Left ventricle myocardium inferior (tissue), 1 donor: ENCODE measurements around the gene APP. TPM values are rescaled to one million over a fixed set of nuclear protein-coding genes. Genes with fewer than 3 reads are reported as not detected.

Experiments used
- DNase-seq: peaks from one replicate; pipeline ENCODE4 v3.0.0-alpha.2; 2020
- H3K27ac ChIP-seq: fragments of 200-600 bp; replicated peaks from 2 replicates; pipeline ENCODE4 v1.8.0; 2021
- H3K27me3 ChIP-seq: fragments of 200-600 bp; 2 replicates; pipeline ENCODE4 v1.8.0; 2021; ENCODE audit warnings: low read depth
- H3K36me3 ChIP-seq: fragments of 200-600 bp; 2 replicates; pipeline ENCODE4 v1.8.0; 2021
- H3K4me1 ChIP-seq: fragments of 200-600 bp; 2 replicates; pipeline ENCODE4 v1.8.0; 2021
- H3K4me3 ChIP-seq: fragments of 200-600 bp; 2 replicates; pipeline ENCODE4 v1.8.0; 2021; ENCODE audit warnings: mild to moderate bottlenecking, moderate library complexity
- H3K9me3 ChIP-seq: fragments of 200-600 bp; replicated peaks from 2 replicates; pipeline ENCODE4 v1.8.0; 2021
- intact Hi-C: fragments of 100-400 bp; cut with micrococcal nuclease; formaldehyde crosslinking; loops from one replicate; pipeline ENCODE4 v1.11.0; 2022
- total RNA-seq: library from RNA; stranded (reverse); fragmentation: NEBNext Ultra II Directional; extraction: Animal tissue kit (Norgen Biotek cat#: 25700); gene quantifications from one replicate; pipeline ENCODE4 v1.2.1, GENCODE V29; 2021
- TF ChIP-seq, protein P1 (sequence below): fragments of 200-600 bp; IDR thresholded peaks from 2 replicates; pipeline ENCODE4 v1.8.0; 2021; ENCODE audit warnings: antibody characterized with exemption, mild to moderate bottlenecking, borderline replicate concordance
- donor health status: DM: no; HTN: yes; CAD: no; lungs with severe emphysema.

Gene APP
- total RNA-seq, 1 donor from 2014 or later, result 332 TPM

DNA sequence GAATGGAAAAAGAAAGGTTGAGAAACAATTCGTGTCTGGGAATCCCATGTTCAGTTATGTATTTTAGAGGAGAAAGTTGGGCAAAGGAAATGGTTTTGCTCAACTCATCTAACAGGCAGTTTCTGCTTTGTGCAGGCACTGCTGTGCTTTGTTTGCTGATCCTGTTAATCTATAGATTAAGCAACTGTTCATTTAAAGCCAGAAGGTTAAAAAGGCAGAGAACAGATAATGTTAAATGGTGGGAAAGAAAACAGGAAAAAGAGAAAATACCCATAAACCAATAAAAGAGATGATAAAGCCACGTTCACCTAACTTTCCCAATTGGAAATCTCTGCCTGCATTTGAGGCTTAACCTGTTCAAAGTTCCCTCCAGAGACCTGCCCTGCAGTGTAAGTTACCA lies 70.0 kb downstream of the APP start:
- TF ChIP-seq, protein P1, sequence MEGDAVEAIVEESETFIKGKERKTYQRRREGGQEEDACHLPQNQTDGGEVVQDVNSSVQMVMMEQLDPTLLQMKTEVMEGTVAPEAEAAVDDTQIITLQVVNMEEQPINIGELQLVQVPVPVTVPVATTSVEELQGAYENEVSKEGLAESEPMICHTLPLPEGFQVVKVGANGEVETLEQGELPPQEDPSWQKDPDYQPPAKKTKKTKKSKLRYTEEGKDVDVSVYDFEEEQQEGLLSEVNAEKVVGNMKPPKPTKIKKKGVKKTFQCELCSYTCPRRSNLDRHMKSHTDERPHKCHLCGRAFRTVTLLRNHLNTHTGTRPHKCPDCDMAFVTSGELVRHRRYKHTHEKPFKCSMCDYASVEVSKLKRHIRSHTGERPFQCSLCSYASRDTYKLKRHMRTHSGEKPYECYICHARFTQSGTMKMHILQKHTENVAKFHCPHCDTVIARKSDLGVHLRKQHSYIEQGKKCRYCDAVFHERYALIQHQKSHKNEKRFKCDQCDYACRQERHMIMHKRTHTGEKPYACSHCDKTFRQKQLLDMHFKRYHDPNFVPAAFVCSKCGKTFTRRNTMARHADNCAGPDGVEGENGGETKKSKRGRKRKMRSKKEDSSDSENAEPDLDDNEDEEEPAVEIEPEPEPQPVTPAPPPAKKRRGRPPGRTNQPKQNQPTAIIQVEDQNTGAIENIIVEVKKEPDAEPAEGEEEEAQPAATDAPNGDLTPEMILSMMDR, result no peak
- intact Hi-C loops, result no loop called here
- H3K4me1 ChIP-seq, result no peaks in the 10 kb centered on the region
- H3K9me3 ChIP-seq, result no peaks in the 10 kb centered on the region
- H3K4me3 ChIP-seq, result no peak overlapping the region
- peaks cover 5% of the 10 kb centered on the region for H3K36me3 ChIP-seq
- H3K27me3 ChIP-seq, result no peaks in the 10 kb centered on the region
- no peak overlapping the region for H3K27ac ChIP-seq
- DNase-seq, result no peak

DNA sequence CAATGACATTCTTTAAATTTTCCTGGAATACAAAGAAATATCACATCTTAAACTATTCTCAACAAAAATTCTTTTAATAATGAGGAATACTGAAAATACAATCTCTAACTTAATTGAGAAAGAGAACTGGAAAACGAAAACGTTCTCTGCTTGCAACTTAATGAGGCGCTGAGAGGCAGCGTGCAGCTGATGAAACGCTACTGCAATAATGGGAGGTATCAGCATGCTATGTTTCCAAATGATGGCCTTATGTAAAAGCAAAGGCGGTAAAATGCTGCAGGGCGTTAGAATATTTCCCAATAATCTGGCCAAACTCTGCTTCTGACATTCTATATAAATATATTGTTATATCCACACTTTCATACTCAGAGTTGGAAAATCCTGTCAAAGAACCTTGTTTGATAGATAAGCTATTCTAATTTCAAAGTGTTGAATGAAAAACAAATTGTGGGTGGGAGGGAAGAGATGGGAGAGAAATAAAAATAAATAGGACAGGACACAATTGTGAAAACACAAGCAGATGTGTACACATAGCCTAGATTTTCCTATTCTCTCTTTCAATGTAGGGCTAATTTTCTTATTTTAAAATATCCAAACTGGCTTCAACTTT lies 70.9 kb downstream of the APP start:
- Histone ChIP-seq H3K4me1 (no peaks in the 10 kb centered on the region), H3K27me3 (no peaks in the 10 kb centered on the region), H3K9me3 (no peaks in the 10 kb centered on the region), H3K36me3 (peaks cover 5% of the 10 kb centered on the region), H3K27ac (no peak overlapping the region), H3K4me3 (no peak overlapping the region)
- DNase-seq, result no peak
- TF ChIP-seq, protein P1, result no peak
- intact Hi-C loops, result no loop called here

DNA sequence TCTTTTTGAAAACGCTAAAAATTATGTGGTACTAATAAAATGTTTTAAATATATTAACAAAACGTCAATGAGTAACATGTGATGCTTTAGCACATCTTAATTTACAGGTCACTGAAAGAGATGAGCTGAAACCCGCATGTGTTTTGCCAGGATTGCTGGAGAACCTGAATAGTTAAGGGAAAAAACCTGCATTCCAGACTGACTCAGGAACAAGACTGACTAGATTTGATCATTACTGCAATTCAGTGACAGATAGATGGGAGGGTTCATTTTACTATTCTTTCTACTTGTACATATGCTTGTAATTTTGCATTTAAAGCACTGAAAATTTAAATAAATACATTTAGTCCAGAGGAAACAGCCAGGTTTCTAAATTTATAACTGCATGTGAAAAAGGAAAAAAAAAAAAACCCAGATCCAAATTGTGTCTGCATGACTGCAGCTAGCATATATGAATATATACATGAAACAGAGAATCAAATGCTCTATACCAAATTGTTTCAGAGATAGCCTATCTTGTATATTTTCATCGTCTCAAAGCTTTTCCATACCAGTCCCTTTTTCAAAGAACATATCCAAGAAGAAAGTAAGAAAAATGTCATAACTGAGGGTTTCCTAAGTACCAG lies 71.7 kb downstream of the APP start:
- DNase-seq, result no peak
- Histone ChIP-seq H3K9me3 (no peaks in the 10 kb centered on the region), H3K4me3 (no peak overlapping the region), H3K36me3 (peaks cover 5% of the 10 kb centered on the region), H3K4me1 (no peaks in the 10 kb centered on the region), H3K27ac (no peak overlapping the region), H3K27me3 (no peaks in the 10 kb centered on the region)
- intact Hi-C loops, result no loop called here
- TF ChIP-seq, protein P1, result no peak

DNA sequence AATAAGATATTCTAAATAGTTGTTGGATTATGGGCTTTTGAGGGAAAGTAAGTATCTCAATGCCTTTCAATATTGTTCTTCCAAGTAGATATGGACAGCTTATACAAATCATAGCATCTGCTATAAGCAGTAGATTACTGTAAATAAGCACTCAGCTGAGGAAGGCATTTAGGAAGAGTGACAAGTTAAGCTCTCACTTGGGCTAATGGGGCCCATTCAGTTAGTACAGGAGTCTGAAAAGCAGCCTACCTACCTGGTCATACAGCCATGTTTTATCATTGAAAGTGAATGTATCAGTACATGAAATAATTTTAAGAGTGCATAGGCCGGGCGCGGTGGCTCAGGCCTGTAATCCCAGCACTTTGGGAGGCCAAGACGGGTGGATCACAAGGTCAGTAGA lies 73.1 kb downstream of the APP start:
- intact Hi-C loops, result no loop called here
- Histone ChIP-seq H3K9me3 (no peaks in the 10 kb centered on the region), H3K27ac (no peak overlapping the region), H3K4me1 (no peaks in the 10 kb centered on the region), H3K27me3 (no peaks in the 10 kb centered on the region), H3K36me3 (no peaks in the 10 kb centered on the region), H3K4me3 (no peak overlapping the region)
- no peak for DNase-seq
- TF ChIP-seq, protein P1, result no peak

DNA sequence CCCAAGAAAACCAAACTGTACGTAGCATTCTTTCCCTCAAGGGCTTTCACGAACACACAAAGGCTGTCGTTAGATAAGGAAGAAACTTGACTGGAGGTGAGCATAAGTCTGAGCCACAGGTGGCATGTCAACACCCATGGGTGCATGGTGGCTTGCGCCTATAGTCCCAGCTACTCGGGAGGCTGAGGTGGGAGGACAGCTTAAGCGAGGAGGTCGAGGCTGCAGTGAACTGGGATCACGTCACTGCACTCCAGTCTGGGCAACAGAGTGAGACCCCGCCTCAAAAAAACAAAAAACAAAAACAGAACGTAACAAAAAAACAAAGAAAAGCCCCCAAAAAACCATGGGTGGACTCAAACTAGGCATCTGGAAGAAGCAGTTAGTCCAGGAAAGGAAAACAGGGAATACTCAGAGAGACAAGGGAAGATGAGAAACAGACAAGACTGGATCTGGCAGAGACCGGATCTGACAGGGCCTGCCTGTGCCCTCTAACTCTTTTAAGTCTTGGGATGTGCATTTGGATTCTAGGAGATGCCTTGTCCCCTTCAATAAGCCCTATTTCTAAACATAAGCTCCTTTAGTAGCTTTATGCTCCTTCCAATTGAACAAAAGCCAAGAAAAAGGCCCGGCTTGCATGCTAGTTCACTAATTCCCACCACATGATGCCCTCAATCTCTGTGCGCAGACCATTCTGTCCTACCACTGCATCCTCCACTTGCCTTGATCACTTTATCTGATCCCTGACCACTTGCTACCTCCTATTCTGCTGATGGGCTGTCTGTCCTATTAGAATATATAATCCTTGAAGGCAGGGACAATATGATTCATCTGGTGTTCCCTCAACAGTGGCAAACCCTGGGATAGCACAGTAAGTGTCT lies 73.8 kb downstream of the APP start:
- no peaks in the 10 kb centered on the region for H3K4me1 ChIP-seq
- H3K36me3 ChIP-seq, result no peaks in the 10 kb centered on the region
- TF ChIP-seq, protein P1, result no peak
- no peak overlapping the region for H3K27ac ChIP-seq
- intact Hi-C loops, result no loop called here
- H3K27me3 ChIP-seq, result no peaks in the 10 kb centered on the region
- H3K4me3 ChIP-seq, result no peak overlapping the region
- no peak for DNase-seq
- no peaks in the 10 kb centered on the region for H3K9me3 ChIP-seq
